Measurements from ENCODE around the gene PPP3CA. TPM values are rescaled to one million over a fixed set of nuclear protein-coding genes. Genes with fewer than 3 reads are reported as not detected.

The PPP3CA gene
- total RNA-seq, 2 donors from 2014 or later = 36.6 to 39.2 TPM

GRCh38 chr4:101277671-101278070 lies 69.7 kb downstream of the PPP3CA start:
- H3K9ac ChIP-seq (ENCODE audit: extremely low read depth, low read length, poor library complexity, severe bottlenecking) = no peak overlapping the region
- H3K4me1 ChIP-seq (ENCODE audit: control insufficient read depth, insufficient read depth, low read length) = peaks cover 10% of the 10 kb centered on the region
- H3K4me1 Mint-ChIP-seq = peaks cover 31% of the 10 kb centered on the region
- H3K36me3 ChIP-seq (ENCODE audit: control insufficient read depth, insufficient read depth, low read length) = no peaks in the 10 kb centered on the region
- H3K27me3 Mint-ChIP-seq (ENCODE audit: insufficient read depth) = no peaks in the 10 kb centered on the region
- WGBS, 2 experiments (ENCODE audit: insufficient coverage in 1 of 2, insufficient read length in 1 of 2) = 71% methylated on average over 1 of the region's 1 CpG; no CpG with 5 or more reads in 1 of the 2 experiments
- no peaks in the 10 kb centered on the region for H3K27me3 ChIP-seq (ENCODE audit: control insufficient read depth, insufficient read depth, low read length, poor library complexity, severe bottlenecking)
- no peak for TF ChIP-seq CTCF (conservative IDR thresholded peaks at IDR 0.05)
- no peaks in the 10 kb centered on the region for H3K9me3 Mint-ChIP-seq
- H3K36me3 Mint-ChIP-seq (ENCODE audit: low read depth) = no peaks in the 10 kb centered on the region
- no peak overlapping the region for H3K27ac Mint-ChIP-seq
- H3K27ac ChIP-seq (ENCODE audit: low read depth, low read length) = no peak overlapping the region
- DNase-seq = no peak
- no peaks in the 10 kb centered on the region for H3K9me3 ChIP-seq (ENCODE audit: control insufficient read depth, low read length)
- no peak overlapping the region for H3K4me3 Mint-ChIP-seq
- no peak overlapping the region for H3K4me3 ChIP-seq (ENCODE audit: low read length)

- no peaks in the 10 kb centered on the region for H3K9me3 Mint-ChIP-seq
- H3K4me3 Mint-ChIP-seq = no peak overlapping the region
- no peak overlapping the region for H3K27ac Mint-ChIP-seq
- no peaks in the 10 kb centered on the region for H3K4me1 ChIP-seq (ENCODE audit: control insufficient read depth, insufficient read depth, low read length)
- H3K27me3 Mint-ChIP-seq (ENCODE audit: insufficient read depth) = no peaks in the 10 kb centered on the region
- no peaks in the 10 kb centered on the region for H3K36me3 Mint-ChIP-seq (ENCODE audit: low read depth)
- H3K27ac ChIP-seq (ENCODE audit: low read depth, low read length) = no peak overlapping the region
- no peaks in the 10 kb centered on the region for H3K9me3 ChIP-seq (ENCODE audit: control insufficient read depth, low read length)
- no peak for TF ChIP-seq CTCF (conservative IDR thresholded peaks at IDR 0.05)
- H3K4me1 Mint-ChIP-seq = peaks cover 21% of the 10 kb centered on the region
- H3K36me3 ChIP-seq (ENCODE audit: control insufficient read depth, insufficient read depth, low read length) = no peaks in the 10 kb centered on the region
- 86 to 98% methylated on average over 1 to 3 of the region's 3 CpGs for WGBS, 2 experiments (ENCODE audit: insufficient coverage in 1 of 2, insufficient read length in 1 of 2)
- no peak overlapping the region for H3K4me3 ChIP-seq (ENCODE audit: low read length)
- no peaks in the 10 kb centered on the region for H3K27me3 ChIP-seq (ENCODE audit: control insufficient read depth, insufficient read depth, low read length, poor library complexity, severe bottlenecking)
- H3K9ac ChIP-seq (ENCODE audit: extremely low read depth, low read length, poor library complexity, severe bottlenecking) = no peak overlapping the region
- no peak for DNase-seq
Observed at GRCh38 chr4:101276661-101277060, 70.7 kb downstream of the PPP3CA start.

- H3K27me3 ChIP-seq (ENCODE audit: control insufficient read depth, insufficient read depth, low read length, poor library complexity, severe bottlenecking) = no peaks in the 10 kb centered on the region
- no peaks in the 10 kb centered on the region for H3K9me3 Mint-ChIP-seq
- no peaks in the 10 kb centered on the region for H3K9me3 ChIP-seq (ENCODE audit: control insufficient read depth, low read length)
- H3K27ac ChIP-seq (ENCODE audit: low read depth, low read length) = no peak overlapping the region
- H3K4me3 Mint-ChIP-seq = no peak overlapping the region
- H3K4me1 Mint-ChIP-seq = peaks cover 20% of the 10 kb centered on the region
- 93% methylated on average over 7 of the region's 7 CpGs for whole genome bisulfite sequencing, 2 experiments (ENCODE audit: insufficient coverage in 1 of 2, insufficient read length in 1 of 2)
- no peaks in the 10 kb centered on the region for H3K27me3 Mint-ChIP-seq (ENCODE audit: insufficient read depth)
- no peak for TF ChIP-seq CTCF (conservative IDR thresholded peaks at IDR 0.05)
- H3K4me1 ChIP-seq (ENCODE audit: control insufficient read depth, insufficient read depth, low read length) = no peaks in the 10 kb centered on the region
- no peak overlapping the region for H3K27ac Mint-ChIP-seq
- DNase-seq = no peak
- no peaks in the 10 kb centered on the region for H3K36me3 ChIP-seq (ENCODE audit: control insufficient read depth, insufficient read depth, low read length)
- no peak overlapping the region for H3K9ac ChIP-seq (ENCODE audit: extremely low read depth, low read length, poor library complexity, severe bottlenecking)
- H3K4me3 ChIP-seq (ENCODE audit: low read length) = no peak overlapping the region
- H3K36me3 Mint-ChIP-seq (ENCODE audit: low read depth) = no peaks in the 10 kb centered on the region
Observed at GRCh38 chr4:101274888-101275752, 72.2 kb downstream of the PPP3CA start.
